ENCODE results near the gene APOL3.
"Not testable (repeated sequence)": the region's sequence is repeated elsewhere in the genome, so short reads cannot be mapped to it uniquely, and the experiment has no call there.

The APOL3 gene

GRCh38 chr22:36134182-36134581 lies 26.4 kb downstream of the APOL3 start:
- DNase-seq (ENCODE audit: low spot score): no peak

GRCh38 chr22:36131907-36132306 lies 28.6 kb downstream of the APOL3 start:
- no peak for DNase-seq (ENCODE audit: low spot score)

DNA sequence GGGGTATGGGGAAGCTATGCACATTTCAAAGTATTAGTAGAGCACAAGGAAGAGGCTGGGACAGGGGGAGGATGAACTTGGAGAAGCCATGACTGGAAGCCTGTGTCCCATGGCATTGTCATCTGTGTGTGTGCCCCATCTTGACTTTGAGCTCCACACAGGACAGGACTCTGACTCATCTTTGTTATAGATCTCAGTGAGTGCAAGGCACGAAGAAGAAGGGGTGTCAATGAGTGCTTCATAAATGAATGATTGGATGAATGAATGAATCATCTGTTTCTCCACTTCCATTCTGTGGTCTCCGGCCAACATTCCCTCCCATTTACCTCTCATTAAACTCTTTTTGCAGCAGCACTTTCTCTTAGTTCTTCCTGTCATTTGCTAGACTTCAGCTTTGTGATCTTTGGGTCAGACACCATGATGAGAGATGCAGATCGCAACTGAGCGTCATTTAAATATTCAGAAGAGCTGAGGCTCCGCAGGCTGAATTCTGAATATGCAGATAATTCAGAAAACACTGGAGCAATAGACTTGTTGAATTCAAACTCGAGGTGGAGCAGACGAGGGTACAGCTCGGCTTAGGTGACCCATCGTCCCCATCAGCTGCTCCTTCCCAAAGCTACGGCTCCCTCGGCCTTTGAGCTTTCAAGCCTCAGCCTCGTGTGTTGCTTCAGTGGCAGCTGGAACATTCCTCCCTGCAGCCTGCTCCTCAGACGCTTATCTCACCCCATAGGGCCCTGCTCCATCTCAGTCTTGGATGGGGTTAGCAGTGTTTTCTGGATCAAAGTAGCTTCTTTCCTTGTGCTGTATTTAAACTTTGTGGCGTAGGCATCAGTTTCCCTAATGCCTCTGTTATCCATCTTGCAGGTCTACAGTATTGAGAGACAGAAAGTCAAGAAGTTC lies 30.8 kb downstream of the APOL3 start:
- peak; percentile 34 for DNase-seq (ENCODE audit: low spot score)

DNA sequence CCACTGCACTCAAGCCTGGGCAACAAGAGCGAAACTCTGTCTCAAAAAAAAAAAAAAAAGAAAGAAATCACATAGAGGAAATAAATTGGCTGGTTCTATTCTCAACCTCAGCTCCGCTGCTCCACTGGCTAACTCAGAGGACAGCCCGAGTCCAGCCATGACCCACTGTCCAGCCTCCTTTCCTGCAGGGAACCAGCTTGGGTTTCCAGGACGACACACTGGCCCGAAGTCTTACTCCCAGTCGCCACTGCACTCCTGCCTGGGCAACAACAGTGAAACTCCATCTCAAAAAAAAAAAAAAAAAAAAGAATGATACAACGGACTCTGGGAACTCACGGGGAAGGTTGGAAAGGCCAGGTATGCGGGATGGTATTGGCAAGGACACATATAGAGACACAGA lies 31.5 kb downstream of the APOL3 start:
- DNase-seq (ENCODE audit: low spot score): no peak

GRCh38 chr22:36125994-36126531 lies 34.5 kb downstream of the APOL3 start:
- no peak for DNase-seq (ENCODE audit: low spot score)

GRCh38 chr22:36125434-36125833 lies 35.1 kb downstream of the APOL3 start:
- DNase-seq (ENCODE audit: low spot score): no peak

- DNase-seq (ENCODE audit: low spot score): no peak
Measured at GRCh38 chr22:36124666-36125065, 35.9 kb downstream of the APOL3 start.

DNA sequence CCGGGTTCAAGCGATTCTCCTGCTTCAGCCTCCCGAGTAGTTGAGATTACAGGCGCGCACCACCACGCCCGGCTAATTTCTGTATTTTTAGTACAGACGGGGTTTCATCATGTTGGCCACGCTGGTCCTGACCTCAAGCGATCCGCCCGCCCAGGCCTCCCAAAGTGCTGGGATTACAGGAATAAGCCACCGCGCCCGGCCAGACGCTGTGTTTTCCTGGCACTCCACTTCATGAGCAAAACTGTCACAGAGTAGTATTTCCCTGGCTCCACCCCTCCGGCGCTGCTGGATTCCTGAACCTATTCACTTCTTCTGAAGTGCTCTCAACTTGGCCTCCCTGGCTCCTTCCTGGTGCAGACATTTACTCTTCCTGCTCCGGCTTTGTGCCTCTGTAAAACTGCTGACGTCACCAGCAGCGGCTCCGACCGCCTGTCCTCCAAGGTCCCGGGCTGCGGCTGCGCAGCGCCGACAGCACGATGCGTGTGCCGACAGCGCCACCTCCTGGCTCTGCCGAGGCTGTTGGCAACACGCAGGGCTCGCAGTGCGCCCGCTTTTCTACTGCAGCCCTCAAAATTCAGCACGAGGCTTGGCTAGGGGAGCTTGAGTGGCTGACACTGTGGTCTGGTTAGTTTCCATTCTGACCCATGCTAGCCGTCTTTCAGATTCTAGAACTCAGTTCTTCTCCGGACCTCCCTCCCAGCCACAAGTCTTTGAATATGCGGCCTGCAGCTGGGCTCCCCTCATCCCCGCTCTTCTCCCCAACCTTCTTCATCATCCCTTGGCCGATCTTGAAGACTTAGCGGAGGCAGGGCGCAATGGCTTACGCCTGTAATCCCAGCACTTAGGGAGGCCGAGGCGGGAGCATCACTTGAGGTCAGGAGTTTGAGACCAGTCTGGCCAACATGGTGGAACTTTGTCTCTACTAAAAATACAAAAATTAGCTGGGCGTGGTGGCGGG lies 36.6 kb downstream of the APOL3 start:
- DNase-seq (ENCODE audit: low spot score): peak; percentile 93

- DNase-seq (ENCODE audit: low spot score): not testable (repeated sequence)
Measured at GRCh38 chr22:36120621-36121351, 39.8 kb downstream of the APOL3 start.

DNA sequence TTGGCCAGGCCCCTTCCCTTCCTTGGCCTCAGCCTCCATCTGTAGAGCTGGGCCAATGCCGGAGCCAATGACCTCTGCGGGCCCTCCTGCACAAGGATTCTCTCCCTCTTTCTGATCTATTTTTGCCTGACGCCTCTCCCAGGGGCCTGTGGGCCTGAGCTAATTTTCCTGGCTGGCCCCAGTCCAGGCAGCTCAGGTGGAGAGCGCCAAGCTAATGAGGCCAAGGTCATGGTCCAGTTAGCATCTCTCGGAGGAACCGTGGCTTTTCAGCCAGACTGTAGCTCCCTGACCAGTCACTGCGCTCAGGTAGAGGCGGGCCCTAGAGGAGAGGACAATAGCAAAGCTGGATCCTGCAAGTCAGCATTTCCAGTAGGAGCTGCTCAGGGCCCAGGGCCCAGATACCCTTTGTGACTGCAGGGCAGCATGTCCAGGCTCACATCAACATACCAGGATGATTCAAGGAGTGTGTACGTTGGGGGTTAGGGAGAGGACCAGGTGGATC lies 43.5 kb downstream of the APOL3 start:
- no peak for DNase-seq (ENCODE audit: low spot score)

DNA sequence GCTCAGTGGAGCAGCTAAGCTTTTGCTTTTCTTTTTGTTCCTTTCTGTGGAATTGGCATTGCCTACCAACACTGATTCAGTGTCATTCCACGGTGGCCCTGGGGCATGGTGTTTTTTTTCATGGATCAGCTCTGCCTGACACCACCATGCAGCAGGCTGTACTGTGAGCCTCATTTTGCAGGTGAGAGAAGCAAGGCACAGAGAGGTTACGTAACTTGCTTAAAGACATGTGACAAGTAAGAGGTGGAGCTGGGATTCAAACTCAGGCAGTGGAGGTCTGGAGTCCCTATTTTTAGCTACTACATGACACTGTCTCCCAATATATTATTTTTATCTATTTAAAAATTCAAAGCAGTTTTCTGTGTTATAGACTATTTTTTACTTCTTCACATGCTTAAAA lies 44.4 kb downstream of the APOL3 start:
- no peak for DNase-seq (ENCODE audit: low spot score)

GRCh38 chr22:36113121-36113520 lies 47.4 kb downstream of the APOL3 start:
- no peak for DNase-seq (ENCODE audit: low spot score)

- no peak for DNase-seq (ENCODE audit: low spot score)
Measured at GRCh38 chr22:36111316-36111715, 49.2 kb downstream of the APOL3 start.

DNA sequence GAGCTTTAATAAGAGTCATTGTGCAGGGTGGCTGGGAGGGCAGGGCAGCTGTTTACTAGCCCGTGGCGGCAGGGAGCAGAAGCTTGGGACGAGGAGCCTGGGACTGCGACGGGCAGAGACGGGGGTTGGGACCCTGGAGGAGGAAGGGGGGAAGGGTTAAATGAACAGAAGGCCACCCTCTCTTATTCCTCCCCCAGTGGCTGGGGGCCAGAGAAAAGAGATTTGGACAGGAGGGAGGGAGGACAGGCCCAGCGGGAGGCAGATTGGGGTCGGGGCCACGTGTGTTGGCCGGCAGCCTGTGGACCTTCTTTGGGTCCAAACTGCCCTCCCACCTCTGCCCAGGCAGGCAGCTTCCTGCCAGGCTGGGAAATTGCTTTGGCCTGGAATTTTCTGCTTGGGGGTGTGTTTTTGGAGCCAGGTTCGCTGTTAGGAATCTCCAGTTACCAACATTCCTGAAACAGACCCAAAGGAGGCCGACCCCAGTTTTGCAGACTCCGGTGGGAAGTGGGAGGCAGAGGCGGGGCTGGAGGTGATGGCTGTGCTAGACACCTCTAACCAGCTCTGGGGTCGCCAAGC lies 50.2 kb downstream of the APOL3 start:
- peak; percentile 17 for DNase-seq (ENCODE audit: low spot score)

- no peak for DNase-seq (ENCODE audit: low spot score)
Measured at GRCh38 chr22:36107436-36107835, 53.1 kb downstream of the APOL3 start.

- no peak for DNase-seq (ENCODE audit: low spot score)
Measured at GRCh38 chr22:36106910-36107309, 53.6 kb downstream of the APOL3 start.

GRCh38 chr22:36104988-36105387 lies 55.6 kb downstream of the APOL3 start:
- DNase-seq (ENCODE audit: low spot score): no peak

DNA sequence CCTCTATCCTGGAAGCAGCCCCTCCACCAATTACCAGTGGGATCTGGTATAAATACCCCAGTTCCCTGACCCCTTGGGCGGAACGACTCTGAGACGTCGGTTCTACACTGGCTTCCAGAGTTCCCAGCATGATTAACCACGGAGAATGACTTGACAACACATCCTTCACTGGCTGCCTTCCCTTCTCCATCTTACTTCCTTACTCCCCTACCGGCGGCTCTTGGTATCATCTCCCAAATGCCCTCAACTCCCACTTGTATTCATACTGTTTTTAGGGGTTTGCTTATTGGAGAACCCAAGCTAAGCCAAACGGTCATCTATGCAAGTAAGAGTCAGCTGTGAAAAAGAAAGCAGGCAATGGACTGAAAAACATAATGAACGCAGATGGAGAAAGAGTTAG lies 56.1 kb downstream of the APOL3 start:
- DNase-seq (ENCODE audit: low spot score): no peak

- no peak for DNase-seq (ENCODE audit: low spot score)
Measured at GRCh38 chr22:36103891-36104290, 56.7 kb downstream of the APOL3 start.

DNA sequence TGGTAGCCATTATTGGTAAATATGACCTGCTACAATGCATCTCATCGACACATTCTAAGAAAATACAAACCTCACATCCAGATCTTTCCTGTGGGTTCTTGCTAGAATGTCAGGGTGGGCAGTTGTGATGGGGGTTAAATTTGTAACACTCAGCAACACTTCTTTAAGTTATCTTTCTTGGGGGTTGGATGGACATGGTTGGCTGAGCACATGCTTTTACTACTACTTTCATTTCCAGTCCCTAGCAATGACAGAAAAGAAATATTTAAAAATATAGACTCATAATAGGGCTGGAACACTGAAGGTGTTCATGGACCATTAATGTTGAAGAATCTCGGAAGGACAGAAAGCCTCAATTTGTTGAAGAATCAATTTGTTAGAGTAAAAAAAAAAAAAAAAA lies 57.6 kb downstream of the APOL3 start:
- no peak for DNase-seq (ENCODE audit: low spot score)

GRCh38 chr22:36101756-36102155 lies 58.8 kb downstream of the APOL3 start:
- DNase-seq (ENCODE audit: low spot score): no peak

Measured in AG08396 (cell line).